ENCODE results near the gene ZNF831.

ZNF831 gene

GRCh38 chr20:59138114-59138748 is 25.4 kb upstream of the ZNF831 start:
- Histone ChIP-seq H3K4me1 (ENCODE audit: insufficient read depth, poor library complexity, severe bottlenecking) (no peaks in the 10 kb centered on the region), H3K36me3 (ENCODE audit: low read depth) (no peaks in the 10 kb centered on the region), H3K27ac (ENCODE audit: poor library complexity, severe bottlenecking) (no peak overlapping the region), H3K9me3 (ENCODE audit: severe bottlenecking) (no peaks in the 10 kb centered on the region), H3K27me3 (ENCODE audit: insufficient read depth, poor library complexity, severe bottlenecking) (peaks cover 11% of the 10 kb centered on the region), H3K4me3 (ENCODE audit: severe bottlenecking) (no peak overlapping the region)
- DNase-seq (ENCODE audit: low spot score): peak; percentile 46
- no peak for ATAC-seq (ENCODE audit: low read depth)
- TF ChIP-seq, protein P1, sequence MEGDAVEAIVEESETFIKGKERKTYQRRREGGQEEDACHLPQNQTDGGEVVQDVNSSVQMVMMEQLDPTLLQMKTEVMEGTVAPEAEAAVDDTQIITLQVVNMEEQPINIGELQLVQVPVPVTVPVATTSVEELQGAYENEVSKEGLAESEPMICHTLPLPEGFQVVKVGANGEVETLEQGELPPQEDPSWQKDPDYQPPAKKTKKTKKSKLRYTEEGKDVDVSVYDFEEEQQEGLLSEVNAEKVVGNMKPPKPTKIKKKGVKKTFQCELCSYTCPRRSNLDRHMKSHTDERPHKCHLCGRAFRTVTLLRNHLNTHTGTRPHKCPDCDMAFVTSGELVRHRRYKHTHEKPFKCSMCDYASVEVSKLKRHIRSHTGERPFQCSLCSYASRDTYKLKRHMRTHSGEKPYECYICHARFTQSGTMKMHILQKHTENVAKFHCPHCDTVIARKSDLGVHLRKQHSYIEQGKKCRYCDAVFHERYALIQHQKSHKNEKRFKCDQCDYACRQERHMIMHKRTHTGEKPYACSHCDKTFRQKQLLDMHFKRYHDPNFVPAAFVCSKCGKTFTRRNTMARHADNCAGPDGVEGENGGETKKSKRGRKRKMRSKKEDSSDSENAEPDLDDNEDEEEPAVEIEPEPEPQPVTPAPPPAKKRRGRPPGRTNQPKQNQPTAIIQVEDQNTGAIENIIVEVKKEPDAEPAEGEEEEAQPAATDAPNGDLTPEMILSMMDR (IDR thresholded peaks at IDR 0.05; ENCODE audit: poor library complexity, severe bottlenecking): no peak

- DNase-seq (ENCODE audit: low spot score): no peak
- no peak overlapping the region for H3K27ac ChIP-seq (ENCODE audit: poor library complexity, severe bottlenecking)
- H3K36me3 ChIP-seq (ENCODE audit: low read depth): no peaks in the 10 kb centered on the region
- no peaks in the 10 kb centered on the region for H3K4me1 ChIP-seq (ENCODE audit: insufficient read depth, poor library complexity, severe bottlenecking)
- no peaks in the 10 kb centered on the region for H3K9me3 ChIP-seq (ENCODE audit: severe bottlenecking)
- no peak overlapping the region for H3K4me3 ChIP-seq (ENCODE audit: severe bottlenecking)
- peaks cover 17% of the 10 kb centered on the region for H3K27me3 ChIP-seq (ENCODE audit: insufficient read depth, poor library complexity, severe bottlenecking)
- ATAC-seq (ENCODE audit: low read depth): no peak
- TF ChIP-seq, protein P1 (IDR thresholded peaks at IDR 0.05; ENCODE audit: poor library complexity, severe bottlenecking): no peak
These were observed 23.6 kb upstream of the ZNF831 start for GRCh38 chr20:59139998-59140397.

DNA sequence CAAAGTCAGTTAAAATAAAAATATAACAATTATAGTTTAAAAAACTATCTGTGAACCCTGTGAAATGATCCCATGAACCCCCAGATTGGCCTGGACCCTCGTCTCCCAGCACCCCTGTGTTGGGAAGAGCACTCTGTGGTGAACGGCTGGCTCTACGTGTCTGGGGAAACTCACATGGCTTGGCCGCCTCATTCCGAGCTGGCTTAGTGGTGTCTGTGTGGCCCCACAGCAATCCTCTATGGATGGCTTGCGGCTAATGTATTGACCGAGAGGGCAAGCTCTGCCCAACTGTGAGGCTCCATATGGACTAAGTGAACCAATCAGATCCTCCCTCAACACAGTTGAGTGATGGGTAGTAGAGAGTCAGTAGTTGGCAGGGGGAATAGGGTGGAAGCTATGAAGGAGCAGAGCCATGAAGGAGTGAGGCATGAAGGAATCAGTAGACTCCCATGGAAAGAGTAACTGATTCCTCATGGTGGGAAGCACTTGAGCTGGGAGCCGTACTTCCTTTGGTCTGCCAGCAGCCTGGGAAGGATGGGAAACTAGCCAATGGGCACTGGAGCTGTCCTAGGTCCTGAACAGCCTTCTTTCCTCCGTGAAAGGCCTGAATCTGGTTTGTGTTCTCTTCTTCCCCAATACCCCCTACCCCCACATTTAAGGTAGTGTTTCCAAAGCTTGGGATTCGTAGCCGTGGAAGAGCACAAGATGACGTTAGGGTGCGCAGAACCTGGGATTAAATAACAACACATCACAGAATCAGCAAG is 21.6 kb upstream of the ZNF831 start:
- DNase-seq (ENCODE audit: low spot score) (peak; percentile 70), ATAC-seq (ENCODE audit: low read depth) (no peak)
- TF ChIP-seq, protein P1 (IDR thresholded peaks at IDR 0.05; ENCODE audit: poor library complexity, severe bottlenecking): no peak
- Histone ChIP-seq H3K4me1 (ENCODE audit: insufficient read depth, poor library complexity, severe bottlenecking) (no peaks in the 10 kb centered on the region), H3K27ac (ENCODE audit: poor library complexity, severe bottlenecking) (no peak overlapping the region), H3K4me3 (ENCODE audit: severe bottlenecking) (no peak overlapping the region), H3K9me3 (ENCODE audit: severe bottlenecking) (no peaks in the 10 kb centered on the region), H3K36me3 (ENCODE audit: low read depth) (no peaks in the 10 kb centered on the region), H3K27me3 (ENCODE audit: insufficient read depth, poor library complexity, severe bottlenecking) (peaks cover 23% of the 10 kb centered on the region)

- TF ChIP-seq, protein P1 (IDR thresholded peaks at IDR 0.05; ENCODE audit: poor library complexity, severe bottlenecking): no peak
- H3K36me3 ChIP-seq (ENCODE audit: low read depth): no peaks in the 10 kb centered on the region
- H3K27ac ChIP-seq (ENCODE audit: poor library complexity, severe bottlenecking): no peak overlapping the region
- DNase-seq (ENCODE audit: low spot score) (no peak), ATAC-seq (ENCODE audit: low read depth) (no peak)
- peaks cover 32% of the 10 kb centered on the region for H3K27me3 ChIP-seq (ENCODE audit: insufficient read depth, poor library complexity, severe bottlenecking)
- H3K9me3 ChIP-seq (ENCODE audit: severe bottlenecking): no peaks in the 10 kb centered on the region
- H3K4me1 ChIP-seq (ENCODE audit: insufficient read depth, poor library complexity, severe bottlenecking): no peaks in the 10 kb centered on the region
- H3K4me3 ChIP-seq (ENCODE audit: severe bottlenecking): no peak overlapping the region
These were observed 20.3 kb upstream of the ZNF831 start for GRCh38 chr20:59143326-59143725.
